Measurements from ENCODE around the gene ISG20. TPM values are rescaled to one million over a fixed set of nuclear protein-coding genes. Genes with fewer than 3 reads are reported as not detected.

ISG20 gene
- total RNA-seq, 1 experiment from 2014 or later, result 0.50 TPM

DNA sequence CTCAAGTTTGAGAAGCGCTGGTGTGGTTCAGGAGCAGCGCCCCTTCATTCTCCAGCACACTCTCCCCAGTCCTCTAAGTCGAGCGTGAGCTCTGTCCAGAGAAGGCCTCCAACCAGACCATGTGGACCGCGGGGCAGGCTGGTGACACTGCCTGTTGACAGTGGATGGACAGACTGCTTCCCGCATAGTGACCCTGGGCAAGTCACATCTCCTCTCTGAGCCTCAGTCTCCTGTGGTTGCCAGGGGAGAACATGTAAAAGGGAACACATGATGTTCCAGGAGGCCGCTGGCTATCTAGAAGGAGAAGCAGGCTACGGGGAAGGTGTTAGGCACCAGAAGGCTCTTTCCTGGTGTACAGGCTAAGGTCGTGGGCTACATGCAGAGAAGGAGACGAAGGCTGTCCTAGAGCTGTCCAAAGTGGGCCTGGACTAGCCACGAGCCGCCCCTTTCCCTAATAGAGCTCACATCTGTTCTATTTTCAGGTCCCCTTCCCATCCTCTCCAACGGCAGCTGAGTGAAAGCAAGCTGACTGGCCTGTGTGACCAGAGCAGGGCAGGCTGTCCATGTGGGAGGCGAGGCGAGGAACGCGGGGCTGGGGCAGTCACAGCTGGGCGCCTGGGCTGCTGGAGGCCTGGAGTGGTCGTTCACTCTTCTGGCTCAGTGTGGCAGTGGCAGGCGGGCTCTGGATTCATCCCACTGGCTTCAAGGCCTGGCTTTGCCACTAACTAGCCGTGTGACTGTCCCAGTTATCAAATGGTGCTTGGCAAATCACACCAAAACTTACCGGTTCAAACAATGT is 11.1 kb downstream of the ISG20 start:
- no peak overlapping the region for H3K4me3 ChIP-seq
- peaks cover 17% of the 10 kb centered on the region for H3K4me1 ChIP-seq (replicated peaks)
- no peaks in the 10 kb centered on the region for H3K27me3 ChIP-seq (replicated peaks)
- H3K9me3 ChIP-seq (replicated peaks), result no peaks in the 10 kb centered on the region
- no peak for DNase-seq (ENCODE audit: low read depth in 1 of 2, low spot score in 2 of 2)
- H3K36me3 ChIP-seq, result no peaks in the 10 kb centered on the region
- peak overlapping the region; percentile 42; the same call in 1 of the 2 replicates for H3K27ac ChIP-seq

DNA sequence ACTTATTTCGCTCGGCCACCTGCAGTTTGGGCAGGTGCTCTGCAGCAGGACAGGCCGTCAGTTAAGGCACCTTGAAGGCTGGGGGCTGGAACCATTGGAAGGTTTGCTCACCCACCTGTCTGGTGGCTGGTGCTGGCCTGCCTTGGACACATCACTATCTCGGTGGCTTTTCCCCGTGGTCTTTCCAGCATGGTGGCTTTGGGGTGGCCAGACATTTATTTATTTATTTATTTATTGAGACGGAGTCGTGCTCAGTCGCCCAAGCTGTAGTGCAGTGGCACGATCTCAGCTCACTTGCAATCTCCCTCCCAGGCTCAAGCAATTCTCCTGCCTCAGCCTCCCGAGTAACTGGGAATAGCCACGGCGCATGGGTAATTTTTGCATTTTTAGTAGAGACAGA is 11.7 kb downstream of the ISG20 start:
- Histone ChIP-seq H3K4me3 (no peak overlapping the region), H3K27ac (no peak overlapping the region), H3K36me3 (no peaks in the 10 kb centered on the region), H3K9me3 (replicated peaks) (no peaks in the 10 kb centered on the region), H3K4me1 (replicated peaks) (peaks cover 17% of the 10 kb centered on the region), H3K27me3 (replicated peaks) (no peaks in the 10 kb centered on the region)
- no peak for DNase-seq (ENCODE audit: low read depth in 1 of 2, low spot score in 2 of 2)

DNA sequence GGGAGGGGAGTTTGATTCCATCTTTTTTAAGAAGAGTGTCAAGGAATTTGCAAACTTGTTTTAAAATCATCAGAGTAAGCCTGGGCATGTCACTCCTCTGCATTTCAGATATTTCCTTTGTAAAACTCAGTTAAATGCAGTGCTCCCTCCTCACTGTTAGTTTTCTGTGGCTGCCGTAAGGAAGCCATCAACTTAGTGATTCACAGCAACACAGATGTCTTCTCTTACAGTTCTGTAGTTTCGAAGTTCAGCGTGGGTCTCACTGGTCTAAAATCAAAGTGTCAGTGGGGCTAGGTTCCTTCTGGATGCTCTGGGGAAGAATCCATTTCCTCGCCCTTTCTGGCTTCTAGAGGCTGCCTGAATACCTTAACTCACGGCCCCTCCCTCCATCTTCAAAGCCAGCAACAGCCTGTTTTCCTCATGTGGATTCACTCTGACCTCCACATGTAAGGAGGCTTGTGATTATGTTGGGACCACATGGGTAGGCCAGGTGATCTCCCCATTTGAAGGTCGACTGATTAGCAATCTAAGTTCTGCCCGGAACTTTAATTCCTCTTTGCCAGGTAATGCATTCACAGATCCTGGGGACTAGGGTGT is 12.4 kb downstream of the ISG20 start:
- no peak for DNase-seq (ENCODE audit: low read depth in 1 of 2, low spot score in 2 of 2)
- H3K27me3 ChIP-seq (replicated peaks), result no peaks in the 10 kb centered on the region
- H3K4me3 ChIP-seq, result no peak overlapping the region
- no peaks in the 10 kb centered on the region for H3K36me3 ChIP-seq
- H3K4me1 ChIP-seq (replicated peaks), result peaks cover 17% of the 10 kb centered on the region
- H3K27ac ChIP-seq, result no peak overlapping the region
- no peaks in the 10 kb centered on the region for H3K9me3 ChIP-seq (replicated peaks)

DNA sequence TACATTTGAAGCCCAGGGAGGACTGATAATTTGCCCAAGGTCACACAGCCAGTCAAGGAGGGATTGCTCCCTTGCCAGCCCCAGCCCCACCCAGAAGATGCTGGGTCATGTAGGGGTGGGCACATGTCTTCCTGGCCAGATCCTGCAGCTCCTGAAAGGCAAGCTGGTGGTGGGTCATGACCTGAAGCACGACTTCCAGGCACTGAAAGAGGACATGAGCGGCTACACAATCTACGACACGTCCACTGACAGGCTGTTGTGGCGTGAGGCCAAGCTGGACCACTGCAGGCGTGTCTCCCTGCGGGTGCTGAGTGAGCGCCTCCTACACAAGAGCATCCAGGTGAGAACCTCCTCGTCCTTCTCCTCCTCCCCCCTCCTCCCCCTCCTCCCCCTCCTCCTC is 13.2 kb downstream of the ISG20 start:
- Histone ChIP-seq H3K27ac (no peak overlapping the region), H3K9me3 (replicated peaks) (no peaks in the 10 kb centered on the region), H3K27me3 (replicated peaks) (no peaks in the 10 kb centered on the region), H3K4me3 (no peak overlapping the region), H3K36me3 (no peaks in the 10 kb centered on the region), H3K4me1 (replicated peaks) (peaks cover 17% of the 10 kb centered on the region)
- no peak for DNase-seq (ENCODE audit: low read depth in 1 of 2, low spot score in 2 of 2)

DNA sequence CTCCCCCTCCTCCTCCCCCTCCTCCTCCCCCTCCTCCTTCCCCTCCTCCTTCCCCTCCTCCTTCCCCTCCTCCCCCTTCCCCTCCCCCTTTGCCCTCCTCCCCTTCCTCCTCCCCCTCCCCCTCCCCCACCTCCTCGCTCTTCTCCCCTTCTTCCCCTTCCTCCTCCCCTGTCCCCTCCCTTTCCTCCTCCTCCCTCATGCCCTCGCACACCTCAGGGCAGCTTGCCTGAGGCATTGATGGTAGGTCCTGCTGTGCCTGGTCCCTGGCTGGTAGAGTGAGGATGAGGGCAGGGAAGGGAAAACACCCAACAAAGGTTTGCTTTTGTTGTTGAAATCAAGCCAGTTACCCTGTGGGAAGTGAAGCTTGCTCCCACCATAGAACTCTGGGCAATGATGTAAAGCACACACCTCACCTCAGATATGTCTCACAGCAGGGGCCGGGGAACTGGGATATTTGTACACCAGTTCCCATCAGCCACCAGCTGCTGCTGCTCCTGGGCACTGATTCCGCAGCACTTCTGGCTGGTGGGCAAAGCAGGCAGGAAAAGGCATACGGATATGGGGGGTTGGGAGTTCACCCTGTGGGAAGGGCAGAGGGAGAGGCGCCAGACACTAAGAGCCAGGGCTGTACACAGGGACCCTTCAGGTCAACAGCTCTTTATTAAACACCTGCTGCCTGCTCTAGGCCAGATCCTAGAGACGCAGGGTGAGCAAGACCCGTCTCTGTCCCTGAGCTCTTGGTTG is 13.8 kb downstream of the ISG20 start:
- no peak for DNase-seq (ENCODE audit: low read depth in 1 of 2, low spot score in 2 of 2)

DNA sequence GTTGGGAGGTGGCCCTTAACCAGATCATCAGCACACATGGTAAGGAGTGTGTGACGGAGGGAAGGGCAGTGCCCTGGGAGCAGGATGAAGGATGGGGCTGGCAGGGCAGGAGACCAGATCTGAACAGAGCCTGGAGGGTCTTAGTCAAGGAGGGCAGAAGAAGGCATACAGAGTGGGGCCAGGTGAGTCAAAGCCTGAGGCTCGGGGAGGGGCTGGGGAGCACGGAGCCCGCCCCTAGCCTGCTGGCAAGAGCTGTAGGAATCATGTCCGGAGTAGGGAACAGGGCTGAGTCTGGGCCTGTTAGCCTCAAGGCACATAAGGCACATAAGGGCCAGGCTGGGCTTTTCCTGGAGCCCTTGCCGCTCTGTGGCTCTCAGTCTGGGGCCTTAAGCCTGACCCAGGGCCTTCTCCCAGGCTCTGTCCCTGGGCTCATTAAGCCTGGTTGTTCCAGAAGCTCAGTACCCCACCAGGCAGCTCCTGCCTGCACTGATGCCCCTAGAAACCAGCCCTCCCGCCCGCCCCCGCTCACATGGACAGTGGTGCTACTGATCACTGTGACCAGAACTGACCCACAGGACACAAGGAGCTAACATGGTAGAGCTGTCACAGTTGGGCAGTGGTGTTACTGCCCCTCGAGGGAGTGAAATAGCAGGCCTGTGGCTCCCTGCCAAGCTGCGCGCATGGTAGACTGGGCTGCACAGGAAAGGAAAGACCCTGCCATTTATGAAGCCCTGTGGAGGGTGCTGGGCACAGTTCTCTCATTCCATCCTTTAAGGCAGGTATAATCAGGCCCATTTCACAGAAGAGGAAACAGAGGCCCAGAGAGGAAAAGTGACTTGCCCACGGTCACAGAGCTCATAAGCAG is 14.6 kb downstream of the ISG20 start:
- H3K27me3 ChIP-seq (replicated peaks), result no peaks in the 10 kb centered on the region
- no peak for DNase-seq (ENCODE audit: low read depth in 1 of 2, low spot score in 2 of 2)
- no peak overlapping the region for H3K4me3 ChIP-seq
- peaks cover 17% of the 10 kb centered on the region for H3K4me1 ChIP-seq (replicated peaks)
- H3K36me3 ChIP-seq, result no peaks in the 10 kb centered on the region
- no peak overlapping the region for H3K27ac ChIP-seq
- no peaks in the 10 kb centered on the region for H3K9me3 ChIP-seq (replicated peaks)

More for the DNA sequence above, 13.8 kb downstream of the ISG20 start:
- Histone ChIP-seq H3K4me3 (no peak overlapping the region), H3K27ac (no peak overlapping the region), H3K4me1 (replicated peaks) (peaks cover 17% of the 10 kb centered on the region), H3K36me3 (no peaks in the 10 kb centered on the region), H3K27me3 (replicated peaks) (no peaks in the 10 kb centered on the region), H3K9me3 (replicated peaks) (no peaks in the 10 kb centered on the region)

DNA sequence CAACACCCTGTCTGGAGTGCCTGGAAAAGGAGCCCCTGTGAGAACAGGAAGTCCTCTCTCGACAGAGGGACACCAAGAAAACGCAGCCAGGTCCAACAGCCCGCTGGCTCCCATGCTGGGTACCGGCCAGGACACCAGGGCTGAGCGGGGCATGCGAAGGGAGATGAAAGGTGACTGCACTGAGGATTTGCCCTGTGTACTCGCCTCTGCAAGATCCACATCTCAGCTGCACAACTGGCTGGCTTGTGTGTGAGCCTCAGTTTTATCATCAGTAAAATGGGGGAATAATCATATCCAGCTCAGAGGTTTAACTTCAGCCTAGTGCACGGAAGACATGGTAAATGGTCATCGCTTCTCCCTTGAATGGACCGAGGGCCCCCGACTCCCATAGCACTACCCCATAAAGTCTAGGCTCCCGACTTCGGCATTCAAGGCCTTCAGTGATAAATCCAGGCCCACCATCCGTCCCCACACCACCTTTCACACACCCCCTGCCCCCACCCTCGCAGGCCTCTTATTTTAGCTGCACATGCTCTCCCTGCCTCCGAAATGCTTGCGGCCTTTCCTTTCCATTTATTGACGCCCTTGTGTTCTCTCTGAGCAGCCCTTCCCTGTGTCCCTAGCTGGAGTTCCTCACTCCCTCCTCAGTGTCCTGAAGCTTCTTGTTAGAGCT is 15.8 kb downstream of the ISG20 start:
- Histone ChIP-seq H3K36me3 (no peaks in the 10 kb centered on the region), H3K9me3 (replicated peaks) (no peaks in the 10 kb centered on the region), H3K4me1 (replicated peaks) (peaks cover 7% of the 10 kb centered on the region), H3K27me3 (replicated peaks) (no peaks in the 10 kb centered on the region), H3K27ac (no peak overlapping the region), H3K4me3 (no peak overlapping the region)
- no peak for DNase-seq (ENCODE audit: low read depth in 1 of 2, low spot score in 2 of 2)

DNA sequence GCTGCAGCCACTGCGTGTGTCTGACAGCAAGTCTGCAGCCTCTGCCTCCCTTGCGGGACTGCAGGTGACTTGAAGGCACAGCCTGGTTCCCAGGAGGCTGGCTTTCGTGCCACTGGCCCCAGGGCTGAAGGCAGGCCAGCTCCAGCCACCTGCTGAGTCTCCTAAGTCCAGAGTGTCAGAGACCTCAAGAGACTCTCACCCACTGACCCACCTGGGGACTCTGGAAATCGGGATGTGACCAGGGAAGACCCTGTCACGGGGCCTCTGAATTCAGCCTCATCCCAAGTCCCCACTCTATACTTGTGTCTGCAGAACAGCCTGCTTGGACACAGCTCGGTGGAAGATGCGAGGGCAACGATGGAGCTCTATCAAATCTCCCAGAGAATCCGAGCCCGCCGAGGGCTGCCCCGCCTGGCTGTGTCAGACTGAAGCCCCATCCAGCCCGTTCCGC is 16.3 kb downstream of the ISG20 start:
- H3K9me3 ChIP-seq (replicated peaks), result no peaks in the 10 kb centered on the region
- DNase-seq (ENCODE audit: low read depth in 1 of 2, low spot score in 2 of 2), result no peak
- peaks cover 1% of the 10 kb centered on the region for H3K4me1 ChIP-seq (replicated peaks)
- no peak overlapping the region for H3K27ac ChIP-seq
- no peaks in the 10 kb centered on the region for H3K36me3 ChIP-seq
- no peaks in the 10 kb centered on the region for H3K27me3 ChIP-seq (replicated peaks)
- no peak overlapping the region for H3K4me3 ChIP-seq

DNA sequence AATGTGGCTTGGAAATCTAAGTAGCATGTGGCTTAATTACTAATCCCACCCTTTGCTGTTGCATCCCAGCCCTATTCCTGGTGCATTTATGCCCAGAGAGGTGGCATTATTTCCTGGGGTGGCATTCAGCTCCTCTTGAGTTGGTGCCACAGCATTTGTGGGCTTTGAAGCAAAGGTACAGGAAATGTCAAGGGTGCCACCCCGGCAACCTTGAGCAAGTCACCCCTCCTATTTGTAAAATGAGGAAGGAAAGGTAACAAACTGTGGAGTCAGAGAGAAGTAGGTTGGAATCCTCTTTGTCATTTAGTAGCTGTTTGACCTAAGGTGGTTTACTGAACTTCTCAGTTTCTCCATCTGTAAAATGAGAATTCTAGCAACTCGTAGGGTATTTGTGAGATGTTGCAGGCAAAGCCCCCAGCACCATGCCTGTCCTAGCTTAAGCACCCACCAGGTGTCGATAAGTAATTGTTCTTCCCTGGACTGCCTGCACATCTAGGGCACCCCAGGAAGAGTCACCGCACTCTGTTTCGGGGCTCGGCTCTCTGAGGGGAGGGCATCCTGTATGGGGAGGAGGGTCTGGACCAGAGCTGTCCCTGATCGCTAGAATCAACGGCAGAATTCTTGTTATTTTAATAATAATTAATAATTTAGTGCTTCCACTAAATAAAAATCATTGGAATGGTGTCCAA is 17.1 kb downstream of the ISG20 start:
- DNase-seq (ENCODE audit: low read depth in 1 of 2, low spot score in 2 of 2), result no peak
- no peaks in the 10 kb centered on the region for H3K9me3 ChIP-seq (replicated peaks)
- no peak overlapping the region for H3K4me3 ChIP-seq
- H3K4me1 ChIP-seq (replicated peaks), result peaks cover 5% of the 10 kb centered on the region
- no peak overlapping the region for H3K27ac ChIP-seq
- H3K36me3 ChIP-seq, result no peaks in the 10 kb centered on the region
- H3K27me3 ChIP-seq (replicated peaks), result no peaks in the 10 kb centered on the region

DNA sequence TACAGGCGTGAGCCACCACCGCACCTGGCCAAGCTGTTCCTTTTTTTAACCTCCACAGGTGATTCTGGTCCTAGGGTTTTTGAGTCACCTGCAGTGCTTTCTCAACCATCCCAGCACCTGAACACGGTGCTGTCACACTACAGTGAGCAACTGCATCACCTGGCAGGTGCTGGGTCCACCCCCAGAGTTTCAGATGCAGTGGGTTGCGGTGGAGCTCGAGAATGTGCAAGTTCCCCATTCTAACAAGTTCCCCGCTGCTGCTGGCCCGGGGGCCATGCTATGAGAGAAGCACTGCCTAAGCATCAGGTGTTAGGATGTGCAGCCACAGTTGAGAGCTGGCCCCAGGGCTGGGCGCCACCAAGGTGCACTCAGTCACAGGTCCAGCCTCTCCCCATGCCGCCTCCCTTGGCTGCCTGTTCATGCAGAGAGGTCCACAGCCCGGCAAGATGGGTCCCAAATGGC is 18.0 kb downstream of the ISG20 start:
- no peak overlapping the region for H3K4me3 ChIP-seq
- no peaks in the 10 kb centered on the region for H3K36me3 ChIP-seq
- no peak for DNase-seq (ENCODE audit: low read depth in 1 of 2, low spot score in 2 of 2)
- no peaks in the 10 kb centered on the region for H3K27me3 ChIP-seq (replicated peaks)
- peaks cover 11% of the 10 kb centered on the region for H3K4me1 ChIP-seq (replicated peaks)
- no peak overlapping the region for H3K27ac ChIP-seq
- no peaks in the 10 kb centered on the region for H3K9me3 ChIP-seq (replicated peaks)

DNA sequence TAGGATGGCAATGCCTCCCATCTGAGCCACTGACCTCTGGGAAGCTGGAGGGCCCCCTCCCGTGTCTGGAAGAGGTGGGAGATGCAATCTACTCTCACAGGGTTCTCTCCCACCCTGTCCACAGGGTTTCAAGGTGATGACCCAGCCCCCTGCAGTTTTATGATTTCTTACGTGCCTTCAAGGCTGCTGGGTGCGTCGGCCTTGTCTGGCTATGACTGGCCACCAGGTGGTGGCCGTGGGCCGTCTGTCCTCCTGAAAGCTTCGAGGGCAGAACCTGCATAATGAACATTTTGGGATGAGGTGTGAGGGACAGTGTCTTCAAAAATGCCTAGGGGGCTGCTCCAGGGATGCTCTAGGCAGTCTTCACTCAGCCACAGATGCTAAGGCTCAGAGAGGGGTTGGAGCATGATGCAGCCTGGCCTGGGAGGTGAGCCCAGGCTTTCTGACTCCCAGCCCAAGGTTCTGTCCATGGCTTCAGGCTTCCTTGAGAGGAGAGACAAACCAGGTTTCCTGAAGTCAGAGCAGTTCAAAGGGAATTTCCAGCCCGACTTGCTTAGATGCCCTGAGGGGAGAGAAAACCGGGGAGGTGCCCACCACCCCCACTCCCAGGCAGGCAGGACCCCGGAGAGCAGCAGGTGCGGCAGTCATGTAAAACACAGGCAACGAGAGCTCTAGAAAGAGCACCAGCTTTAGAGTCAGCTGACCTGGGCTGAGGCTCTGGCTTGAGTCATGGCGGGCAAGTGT is 18.7 kb downstream of the ISG20 start:
- no peak overlapping the region for H3K4me3 ChIP-seq
- no peaks in the 10 kb centered on the region for H3K27me3 ChIP-seq (replicated peaks)
- H3K36me3 ChIP-seq, result no peaks in the 10 kb centered on the region
- H3K27ac ChIP-seq, result no peak overlapping the region
- H3K9me3 ChIP-seq (replicated peaks), result no peaks in the 10 kb centered on the region
- peak; percentile 26 to 31 for DNase-seq (ENCODE audit: low read depth in 1 of 2, low spot score in 2 of 2)
- H3K4me1 ChIP-seq (replicated peaks), result peaks cover 13% of the 10 kb centered on the region
